ACHN (cell line): ENCODE measurements around the gene MAMLD1.

Source experiments
- DNase-seq: peaks from one replicate; pipeline ENCODE4 v3.0.0-alpha.2; 2015
- in situ Hi-C: cut with HindIII; loops from 2 replicates; pipeline ENCODE4 v1.10.0; 2017; ENCODE audit warnings: low sequenced_read_pairs, low pct_ligation_motif_present, low pct_unique_long_range_greater_than_20kb

The MAMLD1 gene

DNA sequence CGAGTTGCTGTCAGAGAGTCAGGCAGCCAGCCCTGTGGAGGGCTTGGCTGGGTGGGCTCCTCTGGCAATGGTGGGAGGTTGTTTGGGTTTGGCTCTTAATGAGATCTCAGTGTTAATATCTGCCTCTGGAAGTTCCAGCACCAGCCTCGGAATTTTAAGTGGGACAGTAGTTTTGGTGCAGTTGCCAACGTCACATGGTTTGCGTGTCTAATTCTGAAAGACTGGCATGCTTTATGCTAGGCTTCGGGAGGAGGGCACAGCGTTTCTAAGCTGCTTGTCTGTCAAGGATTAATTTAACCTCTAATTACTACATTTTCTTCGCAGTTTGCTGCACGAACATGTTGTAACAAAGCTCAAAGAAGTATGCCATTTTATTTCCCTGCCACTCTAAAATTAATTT is 9.2 kb downstream of the MAMLD1 start:
- DNase-seq: no peak
- in situ Hi-C loops: no loop called here

- in situ Hi-C loops: no loop called here
- DNase-seq: no peak
Measured at GRCh38 chrX:150372756-150373155, 9.6 kb downstream of the MAMLD1 start.

- in situ Hi-C loops: no loop called here
- no peak for DNase-seq
Measured at GRCh38 chrX:150375243-150375770, 12.2 kb downstream of the MAMLD1 start.

DNA sequence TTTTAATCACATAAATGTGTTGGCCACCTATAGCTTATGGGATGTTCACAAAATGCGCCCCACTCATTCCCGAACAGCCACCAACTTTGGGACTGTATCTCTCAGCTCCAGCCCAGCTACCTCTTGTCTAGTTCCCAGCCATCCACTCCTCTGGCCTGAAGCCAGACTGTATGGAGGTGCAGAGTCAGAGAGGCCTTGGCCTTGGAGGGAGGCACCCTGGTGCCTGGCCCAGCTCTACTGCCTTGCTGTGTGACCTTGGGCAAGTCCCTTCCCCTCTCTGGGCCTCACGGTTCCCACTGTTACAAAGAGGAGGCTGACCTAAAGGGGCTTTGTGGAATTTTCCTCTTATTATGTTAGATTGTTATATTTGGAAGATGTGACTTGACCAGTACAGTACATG is 13.9 kb downstream of the MAMLD1 start:
- in situ Hi-C loops: no loop called here

GRCh38 chrX:150405006-150405405 is 41.9 kb downstream of the MAMLD1 start:
- DNase-seq: no peak
- in situ Hi-C loops: no loop called here

More for the DNA sequence above, 13.9 kb downstream of the MAMLD1 start:
- DNase-seq: no peak

GRCh38 chrX:150405576-150405975 is 42.5 kb downstream of the MAMLD1 start:
- no peak for DNase-seq
- in situ Hi-C loops: no loop called here

- in situ Hi-C loops: no loop called here
- no peak for DNase-seq
Measured at GRCh38 chrX:150406596-150406995, 43.5 kb downstream of the MAMLD1 start.

DNA sequence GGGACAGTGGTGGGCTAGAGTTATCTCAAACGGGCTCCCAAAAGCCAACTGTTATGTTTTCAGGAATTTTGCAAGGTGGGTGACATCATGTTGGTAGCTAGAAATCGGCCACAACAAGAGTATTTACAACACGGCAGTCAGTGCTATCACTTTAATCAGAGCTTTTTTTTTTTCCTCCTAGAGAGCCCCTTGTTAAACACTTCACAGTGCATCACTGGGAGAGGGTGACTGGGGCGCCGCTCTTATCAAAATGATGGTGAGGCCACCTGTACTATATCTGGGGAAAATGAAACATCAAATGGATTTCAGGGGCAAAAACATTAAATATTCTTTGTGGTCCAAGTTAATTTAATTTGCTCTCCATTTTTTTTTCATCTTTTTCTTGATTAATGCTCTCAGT is 44.9 kb downstream of the MAMLD1 start:
- in situ Hi-C loops: no loop called here

GRCh38 chrX:150408561-150408960 is 45.4 kb downstream of the MAMLD1 start:
- DNase-seq: no peak
- in situ Hi-C loops: no loop called here

More for the DNA sequence above, 44.9 kb downstream of the MAMLD1 start:
- no peak for DNase-seq

- in situ Hi-C loops: no loop called here
- no peak for DNase-seq
Measured at GRCh38 chrX:150409486-150409885, 46.4 kb downstream of the MAMLD1 start.

- in situ Hi-C loops: no loop called here
Measured at GRCh38 chrX:150409964-150410363, 46.8 kb downstream of the MAMLD1 start.

GRCh38 chrX:150410513-150410912 is 47.4 kb downstream of the MAMLD1 start:
- no peak for DNase-seq
- in situ Hi-C loops: no loop called here

More at GRCh38 chrX:150409964-150410363, 46.8 kb downstream of the MAMLD1 start:
- DNase-seq: no peak

- no peak for DNase-seq
- in situ Hi-C loops: no loop called here
Measured at GRCh38 chrX:150411656-150412055, 48.5 kb downstream of the MAMLD1 start.

DNA sequence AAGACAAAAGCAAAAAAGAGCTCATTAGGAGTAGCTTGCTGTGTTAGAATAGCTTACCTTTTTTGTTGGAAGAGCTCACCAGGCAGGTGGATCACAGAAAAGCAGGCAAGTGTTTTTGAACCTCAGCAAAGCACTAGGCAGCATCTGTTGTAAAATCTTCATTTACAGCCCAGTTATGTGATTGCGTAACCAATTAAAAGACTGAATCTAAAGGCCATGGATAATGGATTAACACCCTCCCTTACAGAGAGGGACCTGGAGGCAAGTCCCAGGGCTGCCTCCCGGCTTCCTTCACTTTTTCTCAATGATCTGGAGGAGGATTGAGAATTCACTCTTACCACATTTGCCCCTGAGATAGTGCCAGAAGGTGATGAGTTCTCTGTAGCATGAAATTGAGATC is 51.1 kb downstream of the MAMLD1 start:
- in situ Hi-C loops: no loop called here
- DNase-seq: no peak

DNA sequence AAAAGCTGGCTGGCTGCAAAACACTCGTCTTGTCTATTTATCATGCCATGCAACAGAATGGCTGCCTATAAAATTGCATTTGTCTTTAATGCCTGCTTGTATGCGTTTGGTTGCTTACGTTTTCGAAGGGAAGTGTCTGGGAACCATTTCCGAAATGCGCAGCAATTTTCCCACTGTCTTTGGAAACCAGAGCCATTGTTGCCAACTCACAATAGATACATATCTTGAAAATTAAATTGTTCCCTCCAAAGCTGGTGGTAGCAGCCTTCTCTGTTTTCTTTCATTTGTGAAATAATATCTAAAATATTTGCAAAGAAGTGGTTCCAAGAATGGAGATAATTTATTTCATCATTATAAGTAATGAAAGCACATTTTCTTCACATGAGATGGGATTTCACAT is 53.4 kb downstream of the MAMLD1 start:
- no peak for DNase-seq
- in situ Hi-C loops: no loop called here

DNA sequence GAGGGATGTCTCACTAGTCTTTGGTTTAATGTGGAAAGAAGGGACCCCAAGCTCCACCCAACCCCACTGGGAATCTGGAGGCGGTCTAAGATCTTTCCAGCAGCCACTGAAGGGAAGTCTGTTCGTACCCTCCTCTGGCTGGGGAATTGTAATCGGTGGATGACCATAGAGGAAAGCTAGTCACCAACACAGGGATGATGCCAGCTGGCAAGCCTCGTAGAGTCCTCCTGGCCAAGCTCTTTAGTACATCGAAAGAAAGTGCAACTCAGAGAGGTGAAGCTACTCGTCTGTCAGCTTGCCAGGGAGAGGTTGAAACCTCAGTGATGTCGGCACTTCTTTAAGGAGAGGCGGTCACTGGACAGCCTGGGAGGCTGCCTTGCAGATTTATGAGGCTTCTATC is 58.7 kb downstream of the MAMLD1 start:
- in situ Hi-C loops: no loop called here
- DNase-seq: no peak

DNA sequence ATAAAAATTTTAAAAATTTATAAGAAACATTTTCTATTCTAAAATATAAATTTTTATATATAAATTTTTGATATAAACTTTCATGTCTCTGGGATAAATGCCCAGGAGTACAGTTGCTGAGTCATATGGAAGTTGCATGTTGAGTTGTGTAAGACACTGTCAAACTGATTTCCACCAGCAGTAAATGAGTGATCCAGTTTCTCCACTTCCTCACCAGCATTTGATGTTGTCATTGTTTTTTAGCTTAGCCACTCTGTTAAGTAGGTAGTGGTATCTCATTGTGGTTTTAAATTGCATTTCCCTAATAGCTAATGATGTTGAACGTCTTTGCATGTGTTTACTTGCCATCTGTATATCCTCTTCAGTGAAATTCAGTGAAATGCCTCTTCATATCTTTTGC is 66.5 kb downstream of the MAMLD1 start:
- DNase-seq: no peak
- in situ Hi-C loops: no loop called here

GRCh38 chrX:150436195-150436594 is 73.1 kb downstream of the MAMLD1 start:
- no peak for DNase-seq
- in situ Hi-C loops: no loop called here

- no peak for DNase-seq
- in situ Hi-C loops: no loop called here
Measured at GRCh38 chrX:150438165-150438564, 75.0 kb downstream of the MAMLD1 start.

- no peak for DNase-seq
- in situ Hi-C loops: no loop called here
Measured at GRCh38 chrX:150446151-150446550, 83.0 kb downstream of the MAMLD1 start.

- in situ Hi-C loops: no loop called here
- DNase-seq: no peak
Measured at GRCh38 chrX:150446995-150447394, 83.9 kb downstream of the MAMLD1 start.
